Smooth muscle cell (in vitro differentiated cells): Measurements from ENCODE around the gene NUCKS1. TPM values are rescaled to one million over a fixed set of nuclear protein-coding genes. Genes with fewer than 3 reads are reported as not detected.
A peak's percentile ranks its signal among the peaks of the same experiment; 100 is the strongest.

Experiments
- DNase-seq: peaks from one replicate; lab custom pipeline; 2025; ENCODE audit not compliant: unreplicated experiment; lab: John Stamatoyannopoulos, UW
- H2AFZ ChIP-seq: fragments of 200-600 bp; sonication (generic); 2 replicates; pipeline ENCODE4 v1.6.0; 2016; ENCODE audit warnings: antibody characterized with exemption, low read depth, mild to moderate bottlenecking
- H3F3A ChIP-seq: fragments of 200-600 bp; sonication (generic); 2 replicates; pipeline ENCODE4 v1.6.0; 2017; ENCODE audit warnings: antibody characterized with exemption, low read depth
- H3K27ac ChIP-seq: fragments of 200-600 bp; sonication (generic); 2 replicates; pipeline ENCODE4 v1.5.1; 2016; ENCODE audit warnings: low read depth, mild to moderate bottlenecking
- H3K27me3 ChIP-seq: fragments of 200-600 bp; sonication (generic); 2 replicates; pipeline ENCODE4 v1.6.1; 2016; ENCODE audit warnings: low read depth, mild to moderate bottlenecking
- H3K36me3 ChIP-seq: fragments of 200-600 bp; sonication (generic); 2 replicates; pipeline ENCODE4 v1.5.1; 2016; ENCODE audit warnings: low read depth
- H3K4me1 ChIP-seq: fragments of 200-600 bp; sonication (generic); 2 replicates; pipeline ENCODE4 v1.5.1; 2016; ENCODE audit warnings: low read depth
- H3K4me2 ChIP-seq: fragments of 200-600 bp; sonication (generic); 2 replicates; pipeline ENCODE4 v1.6.0; 2016; ENCODE audit warnings: mild to moderate bottlenecking
- H3K4me3 ChIP-seq: fragments of 200-600 bp; sonication (generic); 2 replicates; pipeline ENCODE4 v1.5.1; 2016; ENCODE audit warnings: mild to moderate bottlenecking
- H3K79me2 ChIP-seq: fragments of 200-600 bp; sonication (generic); 2 replicates; pipeline ENCODE4 v1.6.0; 2016; ENCODE audit warnings: low read depth, mild to moderate bottlenecking
- H3K9ac ChIP-seq: fragments of 200-600 bp; sonication (generic); 2 replicates; pipeline ENCODE4 v1.6.0; 2016; ENCODE audit warnings: low read depth
- H3K9me3 ChIP-seq: fragments of 200-600 bp; sonication (generic); replicated peaks from 2 replicates; pipeline ENCODE4 v1.5.1; 2016; ENCODE audit warnings: low read depth
- H4K20me1 ChIP-seq: fragments of 200-600 bp; sonication (generic); 2 replicates; pipeline ENCODE4 v1.6.0; 2016; ENCODE audit warnings: low read depth
- CTCF ChIP-seq: fragments of 200-600 bp; sonication (generic); IDR thresholded peaks from 2 replicates; pipeline ENCODE4 v1.5.1; 2017; ENCODE audit warnings: borderline replicate concordance, mild to moderate bottlenecking, antibody characterized with exemption; ENCODE audit not compliant: insufficient read depth, poor library complexity, severe bottlenecking
- WGBS: methylation state at CpG from one replicate; pipeline ENCODE4 v1.1.7; 2016; ENCODE audit warnings: low lambda C conversion rate; 5-methylcytosine and 5-hydroxymethylcytosine counted together
- polyA plus RNA-seq: library from polyadenylated mRNA; unstranded; fragments of >200 nt; fragmentation: Nextera tagmentation; extraction: Ambion mirVana; gene quantifications from 2 replicates; pipeline ENCODE4 v1.2.1, GENCODE V29; 2016
- total RNA-seq: library from RNA; depleted of rRNA; stranded (reverse); fragments of >200 nt; gene quantifications from 2 replicates; pipeline ENCODE4 v1.2.3, GENCODE V29; 2014

Gene NUCKS1
- total and polyA plus RNA-seq, 2 experiments from 2014 or later = 29.1 to 139 TPM

DNA sequence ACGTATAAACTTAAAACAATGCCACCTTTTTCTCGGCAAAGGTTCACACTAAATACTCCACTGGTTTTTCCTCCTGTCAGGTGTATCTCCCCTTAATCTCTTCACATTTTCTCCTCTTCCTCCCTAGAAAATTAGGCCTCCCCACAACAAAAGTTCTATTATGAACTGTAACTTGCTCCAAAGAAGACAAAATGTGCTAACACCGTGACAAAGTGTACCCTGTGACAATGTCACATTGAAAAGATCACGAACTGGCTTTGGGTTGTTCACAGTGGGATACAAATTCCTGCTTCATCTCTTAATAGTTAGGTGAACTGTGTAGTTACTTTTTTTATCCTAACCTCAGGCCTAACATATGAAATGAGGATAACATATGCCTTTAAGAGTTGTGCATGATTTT is 6.0 kb downstream of the NUCKS1 start:
- TF ChIP-seq CTCF = no peak
- H3F3A ChIP-seq = no peaks in the 10 kb centered on the region
- H4K20me1 ChIP-seq = peaks cover 98% of the 10 kb centered on the region
- no peak overlapping the region for H2AFZ ChIP-seq
- no peak overlapping the region for H3K4me3 ChIP-seq
- no peaks in the 10 kb centered on the region for H3K36me3 ChIP-seq
- WGBS = 44% methylated on average over 4 of the region's 4 CpGs
- H3K27ac ChIP-seq = no peak overlapping the region
- H3K9ac ChIP-seq = no peak overlapping the region
- no peaks in the 10 kb centered on the region for H3K9me3 ChIP-seq
- H3K79me2 ChIP-seq = peaks cover 97% of the 10 kb centered on the region
- DNase-seq = no peak
- H3K4me1 ChIP-seq = peaks cover 36% of the 10 kb centered on the region
- H3K27me3 ChIP-seq = no peaks in the 10 kb centered on the region
- no peak overlapping the region for H3K4me2 ChIP-seq

GRCh38 chr1:205741681-205742080 is 8.3 kb downstream of the NUCKS1 start:
- DNase-seq = no peak
- no peak for TF ChIP-seq CTCF
- no peaks in the 10 kb centered on the region for H3F3A ChIP-seq
- no peak overlapping the region for H2AFZ ChIP-seq
- peaks cover 97% of the 10 kb centered on the region for H3K79me2 ChIP-seq
- peaks cover 98% of the 10 kb centered on the region for H4K20me1 ChIP-seq
- no peak overlapping the region for H3K4me2 ChIP-seq
- no peak overlapping the region for H3K27ac ChIP-seq
- no peaks in the 10 kb centered on the region for H3K9me3 ChIP-seq
- no peaks in the 10 kb centered on the region for H3K36me3 ChIP-seq
- no peak overlapping the region for H3K9ac ChIP-seq
- no peak overlapping the region for H3K4me3 ChIP-seq
- peaks cover 19% of the 10 kb centered on the region for H3K4me1 ChIP-seq
- WGBS = 34% methylated on average over 1 of the region's 1 CpG
- H3K27me3 ChIP-seq = no peaks in the 10 kb centered on the region

DNA sequence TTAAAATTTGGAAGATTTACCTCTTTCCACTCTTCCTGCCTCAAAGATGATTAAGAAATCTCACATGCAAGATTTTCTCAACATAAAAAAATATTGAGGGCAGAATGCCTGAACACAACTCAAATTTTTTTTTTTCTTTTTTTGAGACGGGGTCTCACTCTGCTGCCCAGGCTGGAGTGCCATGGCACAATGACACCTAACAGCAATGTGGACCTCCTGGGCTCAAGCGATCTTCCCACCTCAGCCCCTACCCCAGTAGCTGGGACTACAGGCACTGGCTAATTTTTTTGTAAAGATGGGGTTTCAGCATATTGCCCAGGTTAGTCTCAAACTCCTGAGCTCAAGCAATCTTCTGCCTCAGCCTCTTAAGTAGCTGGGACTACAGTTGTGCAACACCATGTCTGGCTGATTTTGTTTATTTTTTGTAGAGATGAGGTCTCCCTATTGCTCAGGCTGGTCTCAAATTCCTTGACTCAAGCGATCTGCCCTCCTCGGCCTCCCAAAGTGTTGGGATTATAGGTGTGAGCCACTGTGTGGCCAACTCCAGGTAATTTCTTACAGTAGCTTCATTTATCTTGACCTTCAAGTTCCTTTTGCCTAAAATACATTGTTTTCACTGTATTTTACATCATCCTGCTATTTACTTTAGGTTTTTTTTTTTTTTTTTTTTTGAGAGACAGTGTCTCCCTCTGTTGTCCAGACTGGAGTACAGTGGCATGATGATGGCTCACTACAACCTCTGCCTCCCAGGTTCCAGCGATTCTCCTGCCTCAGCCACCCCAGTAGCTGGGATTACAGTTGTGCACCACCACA is 10.4 kb downstream of the NUCKS1 start:
- Histone ChIP-seq H3F3A (peaks cover 6% of the 10 kb centered on the region), H3K4me2 (peak overlapping the region; percentile 19), H3K79me2 (peaks cover 97% of the 10 kb centered on the region), H3K27me3 (no peaks in the 10 kb centered on the region), H2AFZ (no peak overlapping the region), H4K20me1 (peaks cover 98% of the 10 kb centered on the region), H3K9me3 (no peaks in the 10 kb centered on the region), H3K36me3 (no peaks in the 10 kb centered on the region), H3K9ac (no peak overlapping the region), H3K27ac (no peak overlapping the region), H3K4me1 (peaks cover 9% of the 10 kb centered on the region), H3K4me3 (no peak overlapping the region)
- WGBS = 53% methylated on average over 5 of the region's 5 CpGs
- DNase-seq = no peak
- peak; percentile 8 for TF ChIP-seq CTCF

DNA sequence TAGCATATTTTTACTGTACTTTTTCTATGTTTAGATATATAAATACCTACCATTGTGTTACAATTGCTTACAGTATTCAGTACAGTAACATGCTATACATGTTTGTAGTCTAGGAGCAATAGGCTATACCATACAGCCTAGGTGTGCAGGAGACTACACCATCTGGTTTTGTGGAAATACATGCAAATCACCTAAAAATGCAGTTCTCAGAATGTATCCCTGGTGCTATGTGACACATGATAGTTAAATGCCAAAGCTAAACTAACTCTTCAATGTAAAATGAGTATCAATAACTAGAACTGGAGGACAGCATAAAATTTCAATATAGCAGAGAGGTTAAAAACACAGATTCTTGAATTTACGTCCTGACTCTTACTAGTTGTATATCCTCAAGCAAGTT is 14.8 kb downstream of the NUCKS1 start:
- DNase-seq = no peak
- TF ChIP-seq CTCF = no peak
- no peak overlapping the region for H3K27ac ChIP-seq
- no peak overlapping the region for H3K4me2 ChIP-seq
- peaks cover 8% of the 10 kb centered on the region for H3F3A ChIP-seq
- no peaks in the 10 kb centered on the region for H3K27me3 ChIP-seq
- H3K4me3 ChIP-seq = no peak overlapping the region
- 95% methylated on average over 1 of the region's 1 CpG for WGBS
- peaks cover 100% of the 10 kb centered on the region for H4K20me1 ChIP-seq
- H3K9me3 ChIP-seq = no peaks in the 10 kb centered on the region
- H3K9ac ChIP-seq = no peak overlapping the region
- H3K4me1 ChIP-seq = no peaks in the 10 kb centered on the region
- H3K79me2 ChIP-seq = peaks cover 96% of the 10 kb centered on the region
- H3K36me3 ChIP-seq = peaks cover 5% of the 10 kb centered on the region
- no peak overlapping the region for H2AFZ ChIP-seq
